HG03571 (cell line): Measurements from ENCODE around the gene RNASE11.
"Not testable (repeated sequence)": the region's sequence is repeated elsewhere in the genome, so short reads cannot be mapped to it uniquely, and the experiment has no call there.

ENCODE experiments used
- ATAC-seq: cut with Tn5 transposase; IDR thresholded peaks from one replicate; pipeline ENCODE4 v1.9.1; 2021; ENCODE audit not compliant: unreplicated experiment

The RNASE11 gene

GRCh38 chr14:20583142-20583541 is 4.7 kb downstream of the RNASE11 start:
- ATAC-seq: no peak

DNA sequence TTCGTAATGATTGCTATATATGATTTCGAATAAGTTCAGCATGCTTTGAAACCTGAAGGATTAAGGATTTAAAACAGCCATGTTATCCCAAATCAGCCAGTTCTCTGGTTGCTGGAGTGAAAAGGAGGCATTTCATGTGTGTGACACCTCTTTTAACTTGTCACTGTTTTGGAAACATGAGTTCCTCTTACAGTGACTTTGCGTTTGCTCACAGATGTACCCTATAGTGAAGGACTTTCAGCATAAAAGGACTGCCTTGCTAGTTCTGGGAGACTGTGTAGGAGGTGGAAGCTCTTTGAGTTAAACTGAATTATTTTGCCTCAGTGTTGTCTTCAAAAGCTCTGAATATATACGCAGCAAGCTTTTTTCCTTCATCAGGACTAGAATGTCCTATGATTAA is 7.6 kb downstream of the RNASE11 start:
- no peak for ATAC-seq

GRCh38 chr14:20578784-20579502 is 8.9 kb downstream of the RNASE11 start:
- ATAC-seq: no peak

DNA sequence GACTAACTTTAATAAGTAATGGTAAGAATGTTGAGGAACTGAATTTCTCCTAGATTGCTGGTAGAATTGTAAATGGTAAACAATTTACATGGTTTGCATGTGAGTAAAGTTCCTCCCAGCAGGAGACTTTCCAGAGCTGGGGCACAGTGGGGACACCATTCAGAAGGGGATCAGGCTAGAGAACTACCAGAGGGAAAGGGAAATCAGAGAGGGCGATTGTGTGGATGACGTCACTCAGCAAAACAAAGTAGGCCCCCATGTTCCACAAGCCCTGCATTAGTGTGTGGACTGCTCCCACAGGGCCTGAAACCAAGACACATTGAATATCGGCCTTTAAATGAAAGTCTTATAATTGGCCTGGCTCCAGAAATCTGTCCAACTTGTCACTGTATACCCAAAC is 9.5 kb downstream of the RNASE11 start:
- ATAC-seq: no peak

- ATAC-seq: not testable (repeated sequence)
Measured at GRCh38 chr14:20572382-20572990, 15.3 kb downstream of the RNASE11 start.

- not testable (repeated sequence) for ATAC-seq
Measured at GRCh38 chr14:20570720-20571119, 17.1 kb downstream of the RNASE11 start.

GRCh38 chr14:20569865-20570264 is 17.9 kb downstream of the RNASE11 start:
- not testable (repeated sequence) for ATAC-seq

- no peak for ATAC-seq
Measured at GRCh38 chr14:20569066-20569465, 18.7 kb downstream of the RNASE11 start.

- no peak for ATAC-seq
Measured at GRCh38 chr14:20568393-20568792, 19.4 kb downstream of the RNASE11 start.

DNA sequence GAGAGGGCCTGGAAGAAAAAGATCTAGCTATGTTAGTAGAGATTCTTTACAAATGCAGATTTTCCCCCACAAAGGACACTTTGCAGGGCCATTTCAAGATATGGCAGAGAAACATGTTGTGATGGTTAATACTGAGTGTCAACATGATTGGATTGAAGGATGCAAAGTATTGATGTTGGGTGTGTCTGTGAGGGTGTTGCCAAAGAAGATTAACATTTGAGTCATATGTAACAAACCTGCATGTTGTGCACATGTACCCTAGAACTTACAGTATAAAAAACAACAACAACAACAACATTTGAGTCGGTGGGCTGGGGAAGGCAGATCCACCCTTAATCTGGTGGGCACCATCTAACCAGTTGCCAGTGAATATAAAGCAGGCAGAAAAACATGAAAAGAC is 20.6 kb downstream of the RNASE11 start:
- ATAC-seq: not testable (repeated sequence)

DNA sequence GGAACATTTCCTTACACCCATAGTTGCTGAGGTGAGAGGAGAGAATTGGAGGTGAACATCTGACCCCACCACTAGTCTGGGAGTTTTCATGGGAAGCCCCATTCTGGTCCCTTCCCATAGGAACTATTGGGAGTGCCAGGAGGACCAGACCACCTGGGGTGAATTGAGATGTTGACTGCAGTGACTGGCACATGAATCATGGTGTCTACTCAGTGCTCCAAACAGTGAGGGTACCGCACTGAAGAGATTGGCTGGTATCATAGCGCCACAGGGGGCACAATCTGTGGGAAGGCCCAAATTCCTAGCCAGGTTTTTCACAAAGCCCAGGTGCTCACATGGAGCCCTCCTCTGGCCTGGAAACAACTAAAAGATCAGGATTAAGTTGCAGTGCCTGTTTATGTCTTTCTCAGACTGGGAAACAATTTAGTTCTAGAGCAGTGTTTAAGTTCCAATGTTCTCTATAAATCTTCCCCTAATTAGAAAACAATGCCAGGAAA is 23.3 kb downstream of the RNASE11 start:
- no peak for ATAC-seq

GRCh38 chr14:20563971-20564370 is 23.8 kb downstream of the RNASE11 start:
- ATAC-seq: no peak

DNA sequence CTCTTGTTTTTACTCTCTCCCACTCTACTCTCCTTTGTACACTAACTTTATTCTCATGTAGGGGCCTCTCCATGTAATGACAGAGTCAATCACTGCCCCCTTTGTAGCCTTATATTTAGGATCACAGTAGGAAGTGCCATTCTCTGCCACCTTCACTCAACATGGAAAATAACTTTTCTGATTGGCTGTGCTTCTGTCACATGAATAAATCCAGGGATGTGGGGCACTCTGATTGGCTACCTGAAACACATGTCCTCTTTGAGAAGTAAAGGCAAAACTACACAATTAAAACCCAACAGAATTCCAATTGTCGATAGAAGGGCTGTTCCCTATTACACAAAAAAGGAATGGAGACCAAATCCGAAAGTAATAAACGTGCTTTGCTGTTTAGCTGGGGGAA is 26.8 kb downstream of the RNASE11 start, which contains the start of gene RNASE9:
TSS of gene RNASE9 (minus strand) at position 87 of the 400 bp plus-strand sequence.
- ATAC-seq: no peak

DNA sequence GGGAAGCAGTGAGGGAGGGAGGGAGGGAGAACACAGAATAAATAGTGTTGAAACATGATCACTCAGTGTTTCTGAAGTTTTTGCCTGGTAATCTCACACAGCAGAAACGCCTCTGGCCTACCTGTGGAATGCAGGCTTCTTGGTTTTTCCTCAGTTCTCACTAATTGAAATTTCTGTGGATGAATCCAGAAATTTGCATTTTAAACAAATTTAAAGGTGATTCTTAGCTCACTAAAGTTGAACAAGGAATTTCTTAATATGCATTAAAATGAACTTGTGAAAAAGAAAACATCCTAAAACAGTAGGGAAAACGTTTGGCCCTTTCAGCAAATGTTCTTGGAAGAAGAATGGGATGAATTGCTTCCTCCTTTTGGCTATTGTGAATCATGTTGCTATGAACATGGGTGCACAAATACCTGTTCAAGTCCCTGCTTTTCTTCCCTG is 28.3 kb downstream of the RNASE11 start:
- ATAC-seq: no peak

- ATAC-seq: no peak
Measured at GRCh38 chr14:20557212-20557542, 30.6 kb downstream of the RNASE11 start.

- no peak for ATAC-seq
Measured at GRCh38 chr14:20556500-20557211, 31.1 kb downstream of the RNASE11 start.

DNA sequence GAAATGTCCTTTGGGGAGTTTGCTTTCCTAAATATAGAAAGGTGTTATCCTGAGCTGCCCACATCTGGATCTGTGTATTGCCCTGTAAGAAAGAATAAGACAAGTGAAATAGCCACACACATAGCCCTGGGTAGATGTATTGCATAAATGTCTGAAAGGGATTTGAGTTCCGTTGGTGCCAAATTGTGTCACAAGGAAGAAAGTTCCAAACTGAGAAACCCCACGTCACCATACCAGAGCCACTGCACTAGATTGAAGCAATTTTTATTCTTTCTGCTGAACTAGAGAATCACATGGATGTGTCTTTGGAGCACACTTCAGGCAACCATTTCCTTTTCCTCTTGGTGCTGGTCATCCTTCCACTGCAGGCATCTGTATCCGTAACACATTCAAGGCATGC is 32.0 kb downstream of the RNASE11 start:
- no peak for ATAC-seq

- no peak for ATAC-seq
Measured at GRCh38 chr14:20553024-20553423, 34.8 kb downstream of the RNASE11 start.

DNA sequence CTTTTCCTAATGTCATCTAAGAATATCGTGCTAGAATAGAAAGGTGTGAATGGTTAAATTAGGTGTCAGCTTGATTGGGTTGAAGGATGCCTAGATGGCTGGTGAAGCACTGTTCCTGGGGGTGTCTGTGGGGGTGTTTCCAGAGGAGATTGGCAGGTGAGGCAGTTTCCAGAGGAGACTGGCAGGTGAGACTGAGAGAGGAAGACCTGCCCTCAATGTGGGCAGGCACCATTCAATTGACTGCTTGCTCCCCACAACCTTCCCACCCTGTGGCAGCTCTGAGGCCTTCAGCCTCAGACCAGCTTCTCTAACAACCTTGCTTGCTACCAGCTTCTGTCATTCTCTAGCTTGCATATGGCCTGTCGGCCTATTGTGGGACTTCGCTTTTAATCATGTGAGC is 36.2 kb downstream of the RNASE11 start:
- ATAC-seq: no peak

- ATAC-seq: no peak
Measured at GRCh38 chr14:20550926-20551325, 36.9 kb downstream of the RNASE11 start.

- no peak for ATAC-seq
Measured at GRCh38 chr14:20548414-20549158, 39.2 kb downstream of the RNASE11 start.
